ENCODE data around the gene EEFSEC. TPM values are rescaled to one million over a fixed set of nuclear protein-coding genes. Genes with fewer than 3 reads are reported as not detected.

Gene EEFSEC
- total RNA-seq, 4 donors from 2014 or later = 25.1 to 43.5 (median 29.5) TPM

DNA sequence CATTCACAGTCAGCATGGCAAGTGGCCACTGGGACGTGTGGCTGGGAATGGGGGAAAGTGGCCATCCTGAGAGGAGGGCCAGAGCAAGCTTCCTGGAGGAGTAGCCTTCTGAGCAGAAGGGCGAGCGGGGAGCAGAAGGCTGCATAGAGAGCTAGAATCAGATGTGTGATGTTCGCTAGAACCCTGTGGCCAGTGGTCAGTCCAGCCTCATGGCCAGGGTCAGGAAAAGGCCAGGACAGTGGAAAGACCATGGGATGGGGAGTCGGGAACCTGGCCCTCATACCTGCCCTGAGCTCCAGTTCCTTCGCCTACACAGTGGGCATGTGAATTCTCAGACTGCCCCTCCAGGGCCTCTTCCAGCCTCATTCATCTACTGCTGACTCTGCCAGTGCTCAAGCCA lies 211.0 kb downstream of the EEFSEC start:
- no peaks in the 10 kb centered on the region for H3K9me3 ChIP-seq
- H3K4me3 ChIP-seq = no peak overlapping the region
- TF ChIP-seq POLR2A (IDR thresholded peaks at IDR 0.05) (no peak), EP300 (IDR thresholded peaks at IDR 0.05) (no peak)
- TF ChIP-seq, protein P1, sequence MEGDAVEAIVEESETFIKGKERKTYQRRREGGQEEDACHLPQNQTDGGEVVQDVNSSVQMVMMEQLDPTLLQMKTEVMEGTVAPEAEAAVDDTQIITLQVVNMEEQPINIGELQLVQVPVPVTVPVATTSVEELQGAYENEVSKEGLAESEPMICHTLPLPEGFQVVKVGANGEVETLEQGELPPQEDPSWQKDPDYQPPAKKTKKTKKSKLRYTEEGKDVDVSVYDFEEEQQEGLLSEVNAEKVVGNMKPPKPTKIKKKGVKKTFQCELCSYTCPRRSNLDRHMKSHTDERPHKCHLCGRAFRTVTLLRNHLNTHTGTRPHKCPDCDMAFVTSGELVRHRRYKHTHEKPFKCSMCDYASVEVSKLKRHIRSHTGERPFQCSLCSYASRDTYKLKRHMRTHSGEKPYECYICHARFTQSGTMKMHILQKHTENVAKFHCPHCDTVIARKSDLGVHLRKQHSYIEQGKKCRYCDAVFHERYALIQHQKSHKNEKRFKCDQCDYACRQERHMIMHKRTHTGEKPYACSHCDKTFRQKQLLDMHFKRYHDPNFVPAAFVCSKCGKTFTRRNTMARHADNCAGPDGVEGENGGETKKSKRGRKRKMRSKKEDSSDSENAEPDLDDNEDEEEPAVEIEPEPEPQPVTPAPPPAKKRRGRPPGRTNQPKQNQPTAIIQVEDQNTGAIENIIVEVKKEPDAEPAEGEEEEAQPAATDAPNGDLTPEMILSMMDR (IDR thresholded peaks at IDR 0.05) = no peak
- 93 to 99% methylated on average over 6 of the region's 6 CpGs for WGBS, 2 donors
- no peak for DNase-seq (ENCODE audit: low spot score in 2 of 2)
- no peaks in the 10 kb centered on the region for H3K27me3 ChIP-seq
- H3K27ac ChIP-seq = no peak overlapping the region
- H3K4me1 ChIP-seq = peaks cover 0 to 11% (median 0%) of the 10 kb centered on the region in 4 donors
- H3K36me3 ChIP-seq = peaks cover 0 to 63% (median 0%) of the 10 kb centered on the region in 3 donors

DNA sequence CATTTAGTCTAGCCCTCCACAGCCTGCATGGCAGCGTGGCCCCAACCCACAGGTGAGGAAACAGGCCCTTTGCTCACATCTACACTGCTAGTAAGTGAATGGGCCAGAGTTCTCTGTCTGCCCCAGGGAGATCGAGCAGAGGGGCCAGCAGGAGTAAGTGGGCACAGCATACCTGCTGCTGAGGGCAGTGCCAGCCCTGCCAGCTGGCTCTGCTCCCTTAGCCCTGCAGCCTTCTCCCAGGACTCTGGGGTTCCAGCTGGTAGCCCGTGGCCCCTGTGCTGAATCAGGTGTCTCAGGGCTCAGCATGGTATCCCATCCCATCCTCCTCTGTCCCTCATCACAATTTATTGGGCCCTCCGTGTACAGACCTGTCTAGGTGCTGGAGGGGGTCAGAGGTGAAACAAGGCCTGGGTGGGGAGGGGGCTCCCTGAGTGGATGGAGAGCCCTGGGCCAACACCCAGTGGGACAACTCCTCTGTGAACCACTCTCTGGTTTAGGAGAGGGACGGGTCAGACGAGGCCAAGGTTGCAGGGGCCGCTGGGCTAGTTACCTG lies 211.6 kb downstream of the EEFSEC start:
- WGBS, 2 donors = 84 to 100% methylated on average over 5 to 7 of the region's 7 CpGs
- TF ChIP-seq EP300 (IDR thresholded peaks at IDR 0.05) = no peak
- TF ChIP-seq, protein P1 (IDR thresholded peaks at IDR 0.05) = no peak
- TF ChIP-seq POLR2A (IDR thresholded peaks at IDR 0.05) = no peak

DNA sequence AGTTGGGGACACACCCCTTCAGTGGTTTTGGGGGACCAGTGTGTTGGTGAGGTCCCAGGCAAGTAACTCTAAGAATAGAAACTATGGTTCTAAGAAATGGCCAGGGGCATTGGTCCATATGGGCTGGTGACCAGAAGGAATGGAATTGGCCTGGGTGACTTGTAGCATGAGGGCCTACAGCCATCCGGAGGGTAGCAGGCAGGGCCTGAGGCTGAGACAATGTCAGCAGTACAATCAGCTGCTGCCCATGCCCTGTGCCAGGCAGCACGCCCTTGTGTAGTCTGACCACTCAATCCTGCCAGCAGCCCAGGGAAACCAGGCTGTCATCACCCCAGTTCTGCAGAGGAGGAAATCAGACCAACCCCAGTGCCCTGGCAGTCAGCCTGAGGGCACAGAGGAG lies 212.9 kb downstream of the EEFSEC start:
- no peaks in the 10 kb centered on the region for H3K27me3 ChIP-seq
- TF ChIP-seq, protein P1 (IDR thresholded peaks at IDR 0.05) = no peak
- TF ChIP-seq POLR2A (IDR thresholded peaks at IDR 0.05) (no peak), EP300 (IDR thresholded peaks at IDR 0.05) (no peak)
- peaks cover 0 to 58% (median 0%) of the 10 kb centered on the region in 3 donors for H3K36me3 ChIP-seq
- WGBS, 2 donors = 32 to 90% methylated on average over 2 of the region's 2 CpGs
- DNase-seq (ENCODE audit: low spot score in 2 of 2) = no peak
- no peak overlapping the region for H3K27ac ChIP-seq
- no peaks in the 10 kb centered on the region for H3K9me3 ChIP-seq
- H3K4me1 ChIP-seq = peaks cover 0 to 8% (median 0%) of the 10 kb centered on the region in 4 donors
- no peak overlapping the region for H3K4me3 ChIP-seq

More for the DNA sequence above, 211.6 kb downstream of the EEFSEC start:
- no peak for DNase-seq (ENCODE audit: low spot score in 2 of 2)
- Histone ChIP-seq H3K4me1 (peaks cover 0 to 12% (median 0%) of the 10 kb centered on the region in 4 donors), H3K27ac (no peak overlapping the region), H3K4me3 (no peak overlapping the region), H3K36me3 (peaks cover 0 to 65% (median 0%) of the 10 kb centered on the region in 3 donors), H3K9me3 (no peaks in the 10 kb centered on the region), H3K27me3 (no peaks in the 10 kb centered on the region)

DNA sequence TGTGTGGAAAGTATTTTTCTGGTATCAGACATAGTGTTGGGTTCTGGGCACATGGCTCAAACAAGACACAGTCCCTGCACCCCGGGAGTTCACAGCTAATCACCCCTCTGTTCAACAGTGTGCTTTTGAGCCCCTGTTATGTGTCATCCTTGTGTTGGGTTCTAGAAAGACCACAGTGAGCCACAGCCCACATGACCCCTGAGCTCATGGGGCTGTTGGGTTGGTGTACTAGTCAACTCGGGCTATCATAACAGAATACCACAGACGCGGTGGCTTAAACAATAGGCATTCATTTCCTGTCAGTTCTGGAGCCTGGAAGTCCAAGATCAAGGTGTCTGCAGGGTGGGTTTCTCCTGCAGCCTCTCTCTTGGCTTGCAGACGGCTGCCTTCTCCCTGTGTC lies 213.4 kb downstream of the EEFSEC start:
- Histone ChIP-seq H3K36me3 (peaks cover 0 to 53% (median 0%) of the 10 kb centered on the region in 3 donors), H3K4me3 (no peak overlapping the region), H3K27ac (no peak overlapping the region), H3K9me3 (no peaks in the 10 kb centered on the region), H3K27me3 (no peaks in the 10 kb centered on the region), H3K4me1 (peaks cover 0 to 8% (median 0%) of the 10 kb centered on the region in 4 donors)
- TF ChIP-seq EP300 (IDR thresholded peaks at IDR 0.05) = no peak
- TF ChIP-seq, protein P1 (IDR thresholded peaks at IDR 0.05) = no peak
- no peak for TF ChIP-seq POLR2A (IDR thresholded peaks at IDR 0.05)
- WGBS, 2 donors = 72 to 76% methylated on average over 5 of the region's 5 CpGs
- DNase-seq (ENCODE audit: low spot score in 2 of 2) = no peak

DNA sequence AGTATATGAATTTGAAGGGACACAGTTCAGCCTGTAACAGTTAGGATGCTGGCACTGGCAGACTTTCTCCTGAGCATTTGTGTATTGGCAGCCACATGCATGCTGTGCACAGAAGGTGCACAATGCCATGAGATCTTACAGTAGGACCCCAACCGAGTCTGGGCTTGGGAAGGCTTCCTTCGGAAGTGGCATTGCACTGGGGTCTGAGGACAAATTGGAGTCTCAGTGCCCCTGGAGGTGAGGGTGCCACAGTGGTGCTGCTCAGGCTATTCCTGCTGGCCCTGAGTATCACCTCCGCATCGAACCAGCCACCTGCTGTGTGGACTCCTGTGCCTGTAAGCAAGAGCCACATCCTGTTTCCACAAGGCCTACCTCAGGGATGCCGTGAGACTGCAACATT lies 213.9 kb downstream of the EEFSEC start:
- Histone ChIP-seq H3K4me1 (peaks cover 0 to 8% (median 0%) of the 10 kb centered on the region in 4 donors), H3K4me3 (no peak overlapping the region), H3K36me3 (peaks cover 0 to 47% (median 0%) of the 10 kb centered on the region in 3 donors), H3K27ac (no peak overlapping the region), H3K9me3 (no peaks in the 10 kb centered on the region), H3K27me3 (no peaks in the 10 kb centered on the region)
- WGBS, 2 donors = 91 to 93% methylated on average over 5 of the region's 5 CpGs
- no peak for DNase-seq (ENCODE audit: low spot score in 2 of 2)
- no peak for TF ChIP-seq POLR2A (IDR thresholded peaks at IDR 0.05)
- TF ChIP-seq, protein P1 (IDR thresholded peaks at IDR 0.05) = no peak
- TF ChIP-seq EP300 (IDR thresholded peaks at IDR 0.05) = no peak
